Measurements from ENCODE around the gene ZC3H12A.
A peak's percentile ranks its signal among the peaks of the same experiment; 100 is the strongest.

Gene ZC3H12A

GRCh38 chr1:37474046-37474696 lies at the start of gene ZC3H12A:
Gene ZC3H12A, plus strand, starts transcription at chr1:37474580. Its CDS starts 917 bp downstream, at chr1:37475497.
- DNase-seq (ENCODE audit: low read depth in 1 of 2, low spot score in 1 of 2): peak; percentile 86 to 87

DNA sequence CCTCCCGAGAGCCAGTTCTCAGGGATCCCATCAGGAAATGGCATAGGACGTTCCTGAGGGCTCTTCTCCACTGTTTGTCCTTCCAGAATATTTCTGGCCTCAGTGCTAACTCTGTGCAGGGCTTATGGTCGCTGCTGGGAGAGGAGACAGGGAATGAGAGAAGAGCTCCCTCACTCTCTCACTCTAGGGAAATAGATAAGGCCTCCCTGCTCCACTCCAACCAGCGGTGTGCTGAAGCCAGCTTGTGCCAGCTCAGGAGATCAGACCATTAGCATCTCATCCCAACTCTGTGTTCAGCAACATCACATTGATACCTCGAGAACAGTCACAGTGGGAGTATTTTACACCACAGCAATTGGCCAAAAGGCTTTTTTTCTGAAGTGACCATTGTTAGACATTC lies 49.2 kb upstream of the ZC3H12A start:
- DNase-seq (ENCODE audit: low read depth in 1 of 2, low spot score in 1 of 2): no peak

DNA sequence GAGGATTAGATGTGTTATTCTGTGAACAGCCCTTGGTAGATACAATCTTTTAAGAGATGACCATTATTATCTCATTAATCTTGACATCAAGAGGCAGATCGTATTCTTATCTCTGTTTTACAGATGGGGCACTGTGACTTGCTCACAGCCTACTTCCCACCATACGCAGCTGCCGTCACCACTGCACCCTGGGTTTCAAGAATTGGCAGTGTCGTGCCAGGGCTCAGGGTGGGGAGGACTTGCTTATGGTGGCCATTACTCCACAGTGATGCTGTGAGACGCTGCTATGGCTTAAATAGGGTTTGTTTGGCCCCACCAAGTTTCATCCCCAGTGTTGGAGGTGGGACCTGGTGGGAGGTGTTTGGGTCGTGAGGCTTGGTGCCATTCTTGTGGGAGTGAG lies 45.4 kb upstream of the ZC3H12A start:
- DNase-seq (ENCODE audit: low read depth in 1 of 2, low spot score in 1 of 2): no peak

DNA sequence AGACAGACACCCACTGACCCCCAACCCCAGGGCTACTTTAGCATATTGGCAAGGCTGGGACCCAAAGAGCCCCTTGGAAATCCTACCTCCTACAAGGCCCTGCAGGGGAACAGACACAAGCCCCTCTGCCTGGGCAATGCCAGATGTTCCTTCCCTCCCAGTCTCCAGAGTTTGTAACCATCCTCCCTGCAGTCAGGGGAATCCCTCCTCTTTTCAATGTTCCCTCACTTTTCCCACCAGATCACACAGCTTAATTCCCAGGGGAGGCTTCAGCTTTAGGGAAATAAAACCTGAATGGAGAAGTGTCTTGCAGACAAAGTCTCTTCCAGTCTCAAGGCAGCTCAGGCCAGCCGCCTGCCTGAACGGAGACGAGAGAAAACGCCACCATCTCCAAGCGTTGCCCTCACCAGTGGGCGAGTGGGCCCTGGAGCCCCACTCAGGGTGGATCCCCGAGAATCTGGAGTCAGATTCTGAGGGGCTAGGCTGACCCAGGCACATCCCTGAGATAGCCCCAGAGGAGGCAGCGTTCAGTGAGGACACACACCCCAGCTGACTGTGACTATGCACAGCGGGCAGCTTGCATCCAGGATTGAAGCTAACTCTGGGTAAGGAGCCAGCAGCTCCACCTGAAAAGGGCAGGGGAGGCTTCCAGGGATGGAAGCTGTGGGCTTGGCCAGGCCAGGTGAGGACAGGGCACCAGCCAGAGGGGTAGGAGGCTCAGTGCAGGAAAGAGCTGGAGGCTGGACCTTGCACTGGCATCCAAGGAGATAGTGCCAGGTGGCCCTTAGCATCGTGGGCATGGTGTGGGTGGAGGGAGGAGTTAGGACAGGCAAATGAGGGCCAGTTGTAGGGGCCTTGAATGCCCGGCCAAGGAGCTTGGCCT lies 44.0 kb upstream of the ZC3H12A start:
- no peak for DNase-seq (ENCODE audit: low read depth in 1 of 2, low spot score in 1 of 2)

DNA sequence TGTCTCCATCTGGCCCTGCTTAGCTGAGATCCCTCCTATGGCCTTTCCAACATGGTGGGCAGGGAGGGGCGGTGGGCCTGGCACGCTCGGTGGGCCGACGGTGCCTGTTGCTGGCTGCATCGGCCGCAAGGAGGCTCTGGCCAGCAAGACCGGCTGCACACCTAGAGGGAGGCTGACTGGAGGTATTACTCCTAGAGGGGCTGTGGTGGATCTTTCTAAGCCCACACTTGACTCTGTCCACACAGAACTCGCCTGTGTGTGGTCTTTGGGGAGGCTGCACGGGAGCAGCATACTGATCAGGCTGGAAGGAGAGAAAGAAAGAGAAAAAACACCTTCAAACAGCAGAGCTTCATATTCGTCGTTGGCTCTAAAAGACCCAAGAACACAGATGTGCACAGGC lies 41.7 kb upstream of the ZC3H12A start:
- no peak for DNase-seq (ENCODE audit: low read depth in 1 of 2, low spot score in 1 of 2)

GRCh38 chr1:37433171-37433570 lies 41.2 kb upstream of the ZC3H12A start:
- DNase-seq (ENCODE audit: low read depth in 1 of 2, low spot score in 1 of 2): no peak

- peak; percentile 52 to 63 for DNase-seq (ENCODE audit: low read depth in 1 of 2, low spot score in 1 of 2)
These were observed 39.8 kb upstream of the ZC3H12A start for GRCh38 chr1:37434292-37435225.

DNA sequence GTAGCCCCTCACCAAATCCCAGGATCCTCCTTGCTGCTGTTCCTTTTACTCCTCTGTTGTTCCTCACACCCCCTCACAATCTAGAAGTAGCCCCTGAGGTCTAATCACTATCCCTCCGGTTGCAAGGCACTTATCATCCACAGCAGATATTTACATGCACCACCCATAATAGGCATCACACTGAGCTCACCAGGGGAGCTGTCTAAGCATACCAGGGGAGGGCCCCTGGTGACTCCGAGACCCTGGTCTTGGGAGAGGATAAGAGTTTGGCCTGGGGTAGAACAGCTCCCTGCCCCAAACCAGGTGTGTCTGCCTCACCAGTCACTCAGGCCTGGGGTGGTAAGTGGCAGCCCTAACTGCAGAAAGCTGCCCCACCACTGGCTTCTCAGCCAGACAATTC lies 37.3 kb upstream of the ZC3H12A start:
- DNase-seq (ENCODE audit: low read depth in 1 of 2, low spot score in 1 of 2): no peak

DNA sequence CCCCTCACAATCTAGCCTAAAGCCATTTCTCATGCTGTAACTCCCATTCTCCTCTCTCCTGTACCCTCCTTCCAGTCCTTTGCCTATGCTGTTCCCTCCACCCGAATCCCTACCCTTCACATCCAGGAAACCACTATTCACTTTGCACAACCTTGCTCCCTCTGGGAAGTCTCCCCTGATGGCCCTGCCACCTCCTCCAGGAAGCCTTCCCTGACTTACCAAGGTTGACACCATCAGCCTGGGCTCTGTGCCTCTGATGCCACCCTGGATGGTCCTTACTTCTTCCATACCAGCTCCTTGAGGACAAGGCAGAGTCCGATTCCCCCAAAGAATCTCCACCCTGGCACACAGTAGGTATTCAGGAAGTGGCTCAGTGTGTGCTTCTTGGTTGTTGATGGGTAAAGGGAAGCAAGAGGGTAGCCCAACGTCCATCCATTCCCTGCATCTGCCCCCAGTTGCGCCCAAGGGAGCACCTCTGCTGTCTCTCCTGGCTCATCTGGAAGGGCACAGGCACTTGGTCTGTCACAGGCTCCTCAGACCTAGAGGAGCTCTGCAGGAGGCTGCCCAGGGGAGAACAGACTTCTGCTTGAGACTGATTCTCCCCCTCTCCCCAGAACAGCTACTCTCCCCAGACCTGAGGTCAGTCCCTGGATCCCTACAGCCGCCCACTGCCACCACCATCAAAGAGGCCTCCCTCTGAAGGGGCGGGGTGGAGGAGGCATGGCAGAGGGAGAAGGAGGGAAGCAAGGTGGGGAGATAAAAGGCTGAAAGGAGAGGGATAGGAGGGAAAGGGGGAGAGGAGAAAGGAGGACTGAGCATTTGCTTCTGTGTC lies 36.1 kb upstream of the ZC3H12A start:
- no peak for DNase-seq (ENCODE audit: low read depth in 1 of 2, low spot score in 1 of 2)

- no peak for DNase-seq (ENCODE audit: low read depth in 1 of 2, low spot score in 1 of 2)
These were observed 35.5 kb upstream of the ZC3H12A start for GRCh38 chr1:37438869-37439343.

GRCh38 chr1:37439349-37439995 lies 34.9 kb upstream of the ZC3H12A start:
- DNase-seq (ENCODE audit: low read depth in 1 of 2, low spot score in 1 of 2): no peak

DNA sequence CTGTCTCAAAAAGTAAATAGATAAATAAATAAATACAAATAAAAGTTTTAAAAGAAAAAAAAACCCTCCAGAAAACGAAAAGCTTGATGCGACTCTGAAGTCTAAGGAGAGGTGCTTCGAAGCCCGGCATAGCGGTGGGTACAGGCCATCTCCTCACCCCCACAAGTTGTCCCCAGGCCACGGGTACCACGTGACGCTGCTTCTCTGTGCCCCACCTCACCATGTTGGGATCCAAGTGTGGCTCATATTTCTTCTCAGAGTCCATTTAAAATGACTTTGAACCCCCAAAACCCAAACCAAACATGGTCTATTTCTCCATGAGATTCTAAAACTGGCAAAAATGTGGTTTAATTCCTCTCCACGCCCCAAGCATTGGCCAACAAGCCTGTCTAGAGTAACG lies 32.9 kb upstream of the ZC3H12A start:
- no peak for DNase-seq (ENCODE audit: low read depth in 1 of 2, low spot score in 1 of 2)

DNA sequence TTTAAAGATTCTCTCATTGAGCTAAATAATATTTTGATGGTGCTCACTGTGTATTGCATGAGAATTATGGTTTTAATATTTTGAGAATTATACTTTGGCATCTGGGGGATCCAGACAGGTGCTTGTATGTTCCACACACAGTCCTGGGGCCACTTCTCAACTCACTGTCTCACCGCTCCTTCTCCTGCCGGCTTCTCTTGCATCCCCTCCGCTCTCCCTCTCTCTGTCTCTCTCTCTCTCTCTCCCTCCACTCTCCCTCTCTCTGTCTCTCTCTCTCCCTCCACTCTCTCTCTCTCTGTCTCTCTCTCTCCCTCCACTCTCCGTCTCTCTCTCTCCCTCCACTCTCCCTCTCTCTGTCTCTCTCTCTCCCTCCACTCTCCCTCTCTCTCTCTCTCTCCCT lies 32.2 kb upstream of the ZC3H12A start:
- DNase-seq (ENCODE audit: low read depth in 1 of 2, low spot score in 1 of 2): no peak

GRCh38 chr1:37442644-37443043 lies 31.7 kb upstream of the ZC3H12A start:
- no peak for DNase-seq (ENCODE audit: low read depth in 1 of 2, low spot score in 1 of 2)

- DNase-seq (ENCODE audit: low read depth in 1 of 2, low spot score in 1 of 2): no peak
These were observed 27.5 kb upstream of the ZC3H12A start for GRCh38 chr1:37446874-37447273.

- no peak for DNase-seq (ENCODE audit: low read depth in 1 of 2, low spot score in 1 of 2)
These were observed 26.2 kb upstream of the ZC3H12A start for GRCh38 chr1:37448185-37448584.

GRCh38 chr1:37448691-37449417 lies 25.5 kb upstream of the ZC3H12A start:
- no peak for DNase-seq (ENCODE audit: low read depth in 1 of 2, low spot score in 1 of 2)

- DNase-seq (ENCODE audit: low read depth in 1 of 2, low spot score in 1 of 2): no peak
These were observed 24.4 kb upstream of the ZC3H12A start for GRCh38 chr1:37449936-37450335.

DNA sequence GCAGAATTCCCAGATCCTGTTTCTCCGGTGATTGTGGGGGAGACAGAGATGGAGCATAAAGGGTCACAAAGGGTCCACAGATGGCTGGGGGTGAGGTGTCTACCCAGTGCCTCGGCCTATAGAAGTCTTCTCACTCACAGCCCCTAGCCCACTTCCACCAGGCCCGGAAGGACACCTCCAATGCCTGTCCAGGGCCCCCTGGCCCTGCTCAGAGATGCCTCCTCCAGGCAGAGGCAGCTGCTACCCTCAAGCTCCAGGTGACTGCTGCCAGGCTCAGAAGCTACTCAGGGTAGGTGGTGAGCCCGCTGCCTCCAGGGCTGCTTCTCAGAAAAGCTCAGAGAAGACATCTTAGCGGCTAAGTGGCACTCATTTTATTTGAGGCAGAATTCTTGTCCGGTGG lies 22.0 kb upstream of the ZC3H12A start:
- no peak for DNase-seq (ENCODE audit: low read depth in 1 of 2, low spot score in 1 of 2)
